Activated T-helper 17 cell treated with anti-CD3 and anti-CD28 coated beads, Interleukin-2, amount 50 U/mL, for 72 hours (primary cell): ENCODE data around the gene SGCE. TPM values are rescaled to one million over a fixed set of nuclear protein-coding genes. Genes with fewer than 3 reads are reported as not detected.
A peak's percentile ranks its signal among the peaks of the same experiment; 100 is the strongest.

Source experiments
- ATAC-seq: fragments of 150-1000 bp; cut with Tn5 transposase; replicated peaks from 2 replicates; pipeline ENCODE4 v1.10.0; 2021; ENCODE audit warnings: mild to moderate bottlenecking, moderate library complexity
- H3K27ac Mint-ChIP-seq: one replicate; pipeline ENCODE4 v1.8.0; 2022; ENCODE audit warnings: mixed read lengths
- H3K27me3 Mint-ChIP-seq: one replicate; pipeline ENCODE4 v1.8.0; 2022; ENCODE audit warnings: mixed read lengths
- H3K36me3 Mint-ChIP-seq: one replicate; pipeline ENCODE4 v1.8.0; 2022; ENCODE audit warnings: low read depth, mild to moderate bottlenecking, mixed read lengths
- H3K4me1 Mint-ChIP-seq: one replicate; pipeline ENCODE4 v1.8.0; 2022; ENCODE audit warnings: mixed read lengths
- H3K4me3 Mint-ChIP-seq: one replicate; pipeline ENCODE4 v1.8.0; 2022; ENCODE audit warnings: mild to moderate bottlenecking, mixed read lengths
- H3K9me3 Mint-ChIP-seq: one replicate; pipeline ENCODE4 v1.8.0; 2022; ENCODE audit warnings: mixed read lengths
- total RNA-seq, 2 donors: library from RNA; stranded (reverse); gene quantifications; one replicate each; pipeline ENCODE4 v1.2.3, GENCODE V29; 2022

SGCE gene
- total RNA-seq, 2 donors from 2014 or later = 0.54 to 1.1 TPM

DNA sequence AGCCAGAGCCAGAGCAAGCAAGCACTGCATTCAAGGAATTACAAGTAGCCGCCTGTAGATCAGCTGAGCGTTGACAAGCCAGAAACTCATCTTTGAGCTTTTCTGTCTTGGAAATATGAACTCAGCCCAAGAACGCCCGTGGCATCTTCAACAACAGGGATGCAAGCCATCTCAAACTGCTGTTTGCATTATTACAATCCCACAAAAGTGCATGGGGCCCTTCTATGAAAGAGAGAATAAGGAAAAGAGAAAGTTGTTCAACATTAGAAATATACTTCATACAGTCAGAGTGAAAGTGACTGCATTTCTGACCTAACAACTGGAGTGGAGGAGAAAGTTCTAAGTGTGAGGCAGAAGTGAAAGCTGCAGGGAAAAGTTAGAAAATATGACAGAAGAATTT, 6.5 kb downstream of the SGCE start:
- no peak for ATAC-seq
- H3K36me3 Mint-ChIP-seq = no peaks in the 10 kb centered on the region
- no peak overlapping the region for H3K4me3 Mint-ChIP-seq
- no peak overlapping the region for H3K27ac Mint-ChIP-seq
- peaks cover 43% of the 10 kb centered on the region for H3K27me3 Mint-ChIP-seq
- H3K9me3 Mint-ChIP-seq = no peaks in the 10 kb centered on the region
- H3K4me1 Mint-ChIP-seq = no peaks in the 10 kb centered on the region

DNA sequence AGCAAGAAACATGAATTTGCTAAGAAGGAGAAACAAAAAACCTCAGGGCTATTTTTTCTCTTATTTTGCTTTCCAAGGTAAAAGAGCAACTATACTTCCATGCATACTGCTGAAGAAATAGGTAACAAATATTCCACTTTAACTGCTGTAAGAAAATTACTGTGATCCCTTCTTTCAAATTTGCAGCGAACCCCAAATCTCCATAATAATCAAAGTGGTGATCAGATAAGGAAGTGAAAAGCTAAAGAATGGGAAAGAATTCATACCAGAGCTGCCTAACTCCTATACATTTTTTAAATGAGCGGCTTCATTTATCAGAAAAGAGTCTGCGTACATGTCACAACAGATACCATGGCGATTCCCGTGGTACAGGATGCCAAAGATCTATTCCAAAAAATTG, 7.2 kb downstream of the SGCE start:
- ATAC-seq = no peak
- Mint-ChIP-seq H3K4me1 (no peaks in the 10 kb centered on the region), H3K4me3 (no peak overlapping the region), H3K9me3 (no peaks in the 10 kb centered on the region), H3K27ac (no peak overlapping the region), H3K36me3 (no peaks in the 10 kb centered on the region), H3K27me3 (peaks cover 48% of the 10 kb centered on the region)

- Mint-ChIP-seq H3K4me1 (no peaks in the 10 kb centered on the region), H3K36me3 (no peaks in the 10 kb centered on the region), H3K4me3 (no peak overlapping the region), H3K27me3 (peaks cover 47% of the 10 kb centered on the region), H3K27ac (no peak overlapping the region), H3K9me3 (no peaks in the 10 kb centered on the region)
- ATAC-seq = no peak
Measured at GRCh38 chr7:94647295-94647694, 8.6 kb downstream of the SGCE start.

DNA sequence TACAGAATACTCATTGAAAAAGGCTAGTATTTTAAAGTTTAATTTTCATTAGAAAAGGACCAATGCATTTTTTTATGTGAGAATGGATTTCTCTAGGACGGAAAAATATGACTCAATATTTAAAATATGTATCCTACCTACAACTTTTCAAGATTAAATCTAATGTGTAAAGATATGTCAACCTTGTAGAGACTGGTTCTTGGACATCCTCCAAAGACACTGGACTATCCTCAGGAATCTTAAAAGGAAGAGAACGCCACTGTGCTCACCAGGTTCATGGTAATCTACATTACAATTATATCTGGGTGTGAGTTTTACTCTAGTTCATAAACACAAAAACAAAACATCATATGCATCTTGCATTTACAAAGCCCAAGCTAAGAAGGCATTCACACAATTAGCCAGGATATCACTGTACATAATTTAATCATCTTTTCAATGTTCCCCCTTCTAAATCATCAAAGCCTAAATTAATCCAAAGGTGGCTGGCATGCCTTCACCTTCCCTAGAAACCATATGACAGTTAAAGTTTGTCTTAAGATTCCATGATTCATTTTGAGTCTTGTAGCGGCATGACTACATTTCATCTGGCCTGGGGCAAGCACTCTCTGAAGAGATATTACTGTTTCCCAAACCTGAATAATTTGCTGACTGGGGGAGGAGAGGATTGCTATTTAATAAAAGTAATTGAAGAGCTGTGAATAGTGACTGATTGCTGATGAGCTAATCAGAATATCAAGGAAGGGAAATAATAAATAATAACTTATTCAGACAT, 12.0 kb downstream of the SGCE start:
- Mint-ChIP-seq H3K4me1 (no peaks in the 10 kb centered on the region), H3K4me3 (no peak overlapping the region), H3K36me3 (no peaks in the 10 kb centered on the region), H3K9me3 (no peaks in the 10 kb centered on the region), H3K27me3 (peaks cover 33% of the 10 kb centered on the region), H3K27ac (no peak overlapping the region)
- ATAC-seq = no peak

DNA sequence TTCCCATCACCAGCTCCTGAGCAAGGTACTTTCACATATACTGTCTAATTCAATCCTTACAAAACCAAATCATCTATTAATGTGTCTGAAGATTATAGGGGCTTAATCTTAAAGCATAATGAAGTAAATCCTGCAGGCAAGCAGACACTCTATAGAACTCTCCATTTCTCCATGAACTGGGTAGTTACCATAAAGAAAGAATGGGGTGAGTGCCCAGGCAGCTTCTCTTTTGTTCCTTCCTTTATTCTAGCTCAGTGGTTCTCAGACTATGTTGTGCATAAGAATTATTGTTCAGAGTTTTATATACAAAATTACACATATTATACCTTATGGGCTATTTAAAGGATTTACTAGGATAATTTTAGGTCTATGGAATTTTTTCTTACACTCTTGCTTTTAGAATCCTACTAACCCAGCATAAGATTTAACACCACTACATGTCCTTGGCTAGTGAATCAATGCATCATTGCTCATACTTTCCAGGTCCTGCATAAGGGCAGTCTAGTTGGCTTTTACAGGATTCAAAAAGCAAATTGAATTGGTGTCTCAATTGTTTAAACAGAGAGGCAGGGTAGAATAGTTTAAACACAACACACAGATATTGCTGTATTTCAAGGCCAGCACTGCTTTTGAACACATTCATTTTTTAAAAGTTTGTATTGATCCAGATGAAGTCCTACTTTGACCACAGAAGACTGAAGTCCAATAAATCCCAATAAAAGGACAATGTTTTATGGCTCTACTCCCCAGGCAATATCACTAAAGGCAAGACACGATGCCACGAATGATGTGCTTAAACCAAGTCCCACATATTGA, 12.9 kb downstream of the SGCE start:
- Mint-ChIP-seq H3K36me3 (no peaks in the 10 kb centered on the region), H3K4me1 (no peaks in the 10 kb centered on the region), H3K4me3 (no peak overlapping the region), H3K27me3 (peaks cover 35% of the 10 kb centered on the region), H3K9me3 (no peaks in the 10 kb centered on the region), H3K27ac (no peak overlapping the region)
- ATAC-seq = no peak

DNA sequence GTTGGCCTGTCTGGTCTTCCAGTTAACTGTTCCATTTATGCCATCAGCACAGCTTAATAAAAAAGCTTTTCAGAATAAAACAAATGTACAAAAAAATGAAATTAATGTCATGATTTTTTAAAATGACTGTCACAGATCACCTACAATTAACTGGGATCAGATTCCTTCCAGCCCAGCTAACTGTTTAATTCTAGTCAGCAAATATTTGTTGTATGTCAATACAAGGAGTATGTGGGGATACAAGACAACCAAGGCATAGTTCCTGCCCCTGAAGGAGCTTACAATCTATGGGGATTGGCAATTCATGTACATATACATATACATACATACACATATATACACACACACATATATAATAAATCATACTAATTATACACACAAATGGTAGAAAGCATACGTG, 16.5 kb downstream of the SGCE start:
- Mint-ChIP-seq H3K4me3 (no peak overlapping the region), H3K36me3 (no peaks in the 10 kb centered on the region), H3K27ac (no peak overlapping the region), H3K9me3 (no peaks in the 10 kb centered on the region), H3K27me3 (peaks cover 32% of the 10 kb centered on the region), H3K4me1 (no peaks in the 10 kb centered on the region)
- no peak for ATAC-seq

DNA sequence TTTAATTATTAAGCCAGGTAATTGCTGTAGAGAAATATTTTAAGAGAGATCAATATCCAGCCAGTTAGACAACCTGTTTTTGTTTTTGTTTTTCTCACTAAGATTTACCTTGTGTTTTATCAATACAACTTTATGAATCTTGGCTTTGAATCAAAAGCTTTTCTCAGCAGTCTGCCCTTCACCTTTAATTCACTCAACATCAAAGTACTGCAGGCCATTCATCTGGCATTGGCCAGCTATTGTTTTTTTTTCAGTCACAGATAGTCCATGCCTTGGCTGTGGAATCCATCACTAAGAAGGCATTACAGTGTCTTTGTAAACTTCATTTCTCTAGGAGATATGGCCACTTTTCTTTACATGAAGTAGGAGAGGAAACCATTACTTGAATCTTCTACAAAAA, 20.2 kb downstream of the SGCE start:
- H3K36me3 Mint-ChIP-seq = no peaks in the 10 kb centered on the region
- no peak for ATAC-seq
- H3K4me3 Mint-ChIP-seq = no peak overlapping the region
- H3K27ac Mint-ChIP-seq = no peak overlapping the region
- peaks cover 22% of the 10 kb centered on the region for H3K27me3 Mint-ChIP-seq
- H3K4me1 Mint-ChIP-seq = no peaks in the 10 kb centered on the region
- no peaks in the 10 kb centered on the region for H3K9me3 Mint-ChIP-seq

GRCh38 chr7:94634502-94634901, 21.4 kb downstream of the SGCE start:
- no peak overlapping the region for H3K27ac Mint-ChIP-seq
- no peaks in the 10 kb centered on the region for H3K9me3 Mint-ChIP-seq
- no peak for ATAC-seq
- H3K36me3 Mint-ChIP-seq = no peaks in the 10 kb centered on the region
- H3K4me1 Mint-ChIP-seq = no peaks in the 10 kb centered on the region
- no peak overlapping the region for H3K4me3 Mint-ChIP-seq
- H3K27me3 Mint-ChIP-seq = peaks cover 18% of the 10 kb centered on the region

DNA sequence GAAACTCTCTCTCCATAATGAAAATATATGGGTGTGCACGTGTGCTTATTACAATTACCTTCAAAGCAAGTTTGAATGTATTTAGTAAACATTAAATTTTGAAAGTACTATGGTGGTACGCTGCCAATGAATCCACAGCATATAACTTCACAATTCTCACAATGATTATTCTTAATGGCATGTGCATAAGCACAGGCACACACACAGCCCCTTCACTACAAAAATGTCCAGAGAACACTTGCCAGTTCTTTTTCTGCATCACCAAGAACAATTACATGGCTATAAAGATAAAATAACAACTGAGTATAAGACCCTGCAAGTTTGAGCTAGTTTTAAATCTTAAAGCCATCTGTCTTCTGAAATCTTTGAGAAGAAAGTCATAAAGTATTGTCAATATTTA, 22.2 kb downstream of the SGCE start:
- no peak for ATAC-seq
- H3K4me1 Mint-ChIP-seq = no peaks in the 10 kb centered on the region
- H3K9me3 Mint-ChIP-seq = no peaks in the 10 kb centered on the region
- H3K4me3 Mint-ChIP-seq = no peak overlapping the region
- no peak overlapping the region for H3K27ac Mint-ChIP-seq
- peaks cover 16% of the 10 kb centered on the region for H3K27me3 Mint-ChIP-seq
- no peaks in the 10 kb centered on the region for H3K36me3 Mint-ChIP-seq

- no peak overlapping the region for H3K27ac Mint-ChIP-seq
- peaks cover 18% of the 10 kb centered on the region for H3K27me3 Mint-ChIP-seq
- ATAC-seq = no peak
- no peaks in the 10 kb centered on the region for H3K4me1 Mint-ChIP-seq
- no peaks in the 10 kb centered on the region for H3K36me3 Mint-ChIP-seq
- H3K4me3 Mint-ChIP-seq = no peak overlapping the region
- H3K9me3 Mint-ChIP-seq = no peaks in the 10 kb centered on the region
Measured at GRCh38 chr7:94633014-94633341, 23.0 kb downstream of the SGCE start.

GRCh38 chr7:94632338-94633013, 23.5 kb downstream of the SGCE start:
- Mint-ChIP-seq H3K27ac (no peak overlapping the region), H3K4me1 (no peaks in the 10 kb centered on the region), H3K36me3 (no peaks in the 10 kb centered on the region), H3K9me3 (no peaks in the 10 kb centered on the region), H3K27me3 (peaks cover 15% of the 10 kb centered on the region), H3K4me3 (no peak overlapping the region)
- ATAC-seq = peak; percentile 93

- ATAC-seq = no peak
- H3K4me1 Mint-ChIP-seq = no peaks in the 10 kb centered on the region
- H3K36me3 Mint-ChIP-seq = no peaks in the 10 kb centered on the region
- peaks cover 13% of the 10 kb centered on the region for H3K27me3 Mint-ChIP-seq
- H3K4me3 Mint-ChIP-seq = no peak overlapping the region
- H3K9me3 Mint-ChIP-seq = no peaks in the 10 kb centered on the region
- no peak overlapping the region for H3K27ac Mint-ChIP-seq
Measured at GRCh38 chr7:94630855-94631254, 25.1 kb downstream of the SGCE start.

DNA sequence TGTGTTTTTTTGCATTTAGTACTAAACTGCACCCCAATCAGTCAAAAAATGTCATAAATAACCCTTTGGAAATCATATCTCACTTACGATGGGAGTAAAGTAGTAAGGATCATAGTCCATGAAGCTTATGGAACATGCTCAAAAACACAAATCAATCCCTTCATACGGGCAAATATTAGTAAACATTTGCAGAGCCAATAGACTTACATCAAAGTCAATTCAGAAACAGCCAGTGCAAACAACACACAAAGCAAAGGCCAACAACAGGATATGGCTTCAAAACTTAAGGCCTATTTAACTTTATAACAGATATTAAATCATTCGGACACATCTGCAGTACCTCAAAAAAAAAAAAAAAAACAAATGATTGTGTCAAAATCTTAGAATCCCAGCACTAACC, 32.1 kb downstream of the SGCE start:
- Mint-ChIP-seq H3K27me3 (peaks cover 7% of the 10 kb centered on the region), H3K36me3 (no peaks in the 10 kb centered on the region), H3K27ac (no peak overlapping the region), H3K4me1 (peaks cover 9% of the 10 kb centered on the region), H3K9me3 (no peaks in the 10 kb centered on the region), H3K4me3 (no peak overlapping the region)
- ATAC-seq = no peak

- Mint-ChIP-seq H3K27me3 (no peaks in the 10 kb centered on the region), H3K36me3 (no peaks in the 10 kb centered on the region), H3K4me1 (peaks cover 9% of the 10 kb centered on the region), H3K4me3 (no peak overlapping the region), H3K9me3 (no peaks in the 10 kb centered on the region), H3K27ac (no peak overlapping the region)
- ATAC-seq = no peak
Measured at GRCh38 chr7:94621120-94621519, 34.8 kb downstream of the SGCE start.

DNA sequence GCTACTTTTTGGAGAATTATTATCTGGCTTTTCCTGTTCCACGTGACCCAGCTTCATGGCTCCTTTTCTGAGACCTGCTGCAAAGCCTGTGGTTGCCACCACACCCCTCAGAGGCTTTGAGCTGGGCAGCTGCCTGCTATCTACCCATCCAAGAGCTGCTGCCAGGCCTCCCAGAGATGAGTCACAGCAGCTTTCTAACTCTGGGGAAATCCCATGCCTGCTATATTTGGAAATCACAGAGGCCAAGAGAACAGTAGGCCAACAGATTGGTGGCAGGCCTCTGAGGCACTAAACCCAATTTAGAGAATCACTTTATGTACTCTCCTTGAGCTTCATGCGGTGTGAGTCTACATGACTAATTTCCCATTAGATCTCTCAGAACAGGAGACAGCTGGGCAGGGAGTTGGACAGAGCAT, 35.2 kb downstream of the SGCE start:
- no peaks in the 10 kb centered on the region for H3K36me3 Mint-ChIP-seq
- ATAC-seq = peak; percentile 98
- no peak overlapping the region for H3K4me3 Mint-ChIP-seq
- no peaks in the 10 kb centered on the region for H3K9me3 Mint-ChIP-seq
- H3K27me3 Mint-ChIP-seq = no peaks in the 10 kb centered on the region
- H3K27ac Mint-ChIP-seq = no peak overlapping the region
- H3K4me1 Mint-ChIP-seq = peaks cover 9% of the 10 kb centered on the region
